NCI-H1105 (cell line): ENCODE results near the gene IFIT1B.

Experiments
- DNase-seq: peaks from one replicate; lab custom pipeline; 2025; lab: John Stamatoyannopoulos, UW

Gene IFIT1B

DNA sequence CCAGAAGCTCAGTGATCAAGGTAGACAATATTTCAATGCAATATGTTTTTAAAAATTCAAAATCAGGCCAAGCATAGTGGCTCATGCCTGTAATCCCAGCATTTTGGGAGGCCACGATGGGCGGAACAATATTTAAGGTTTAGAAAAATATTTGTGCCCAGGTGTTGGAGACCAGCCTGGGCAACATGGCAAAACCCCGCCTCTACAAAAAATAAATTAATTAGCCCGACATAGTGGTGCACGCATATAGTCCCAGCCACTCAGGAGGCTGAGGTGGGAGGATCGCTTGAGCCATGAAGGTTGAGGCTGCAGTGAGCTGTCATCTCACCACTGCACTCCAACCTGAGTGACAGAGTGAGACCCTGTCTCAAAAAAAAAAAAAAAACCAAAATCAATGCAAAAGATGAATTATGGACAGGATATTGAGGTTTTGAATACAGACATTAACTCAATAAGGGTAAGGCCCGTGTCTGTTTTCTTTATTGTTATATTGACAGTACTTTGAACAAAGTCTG is 35.6 kb downstream of the IFIT1B start:
- no peak for DNase-seq

DNA sequence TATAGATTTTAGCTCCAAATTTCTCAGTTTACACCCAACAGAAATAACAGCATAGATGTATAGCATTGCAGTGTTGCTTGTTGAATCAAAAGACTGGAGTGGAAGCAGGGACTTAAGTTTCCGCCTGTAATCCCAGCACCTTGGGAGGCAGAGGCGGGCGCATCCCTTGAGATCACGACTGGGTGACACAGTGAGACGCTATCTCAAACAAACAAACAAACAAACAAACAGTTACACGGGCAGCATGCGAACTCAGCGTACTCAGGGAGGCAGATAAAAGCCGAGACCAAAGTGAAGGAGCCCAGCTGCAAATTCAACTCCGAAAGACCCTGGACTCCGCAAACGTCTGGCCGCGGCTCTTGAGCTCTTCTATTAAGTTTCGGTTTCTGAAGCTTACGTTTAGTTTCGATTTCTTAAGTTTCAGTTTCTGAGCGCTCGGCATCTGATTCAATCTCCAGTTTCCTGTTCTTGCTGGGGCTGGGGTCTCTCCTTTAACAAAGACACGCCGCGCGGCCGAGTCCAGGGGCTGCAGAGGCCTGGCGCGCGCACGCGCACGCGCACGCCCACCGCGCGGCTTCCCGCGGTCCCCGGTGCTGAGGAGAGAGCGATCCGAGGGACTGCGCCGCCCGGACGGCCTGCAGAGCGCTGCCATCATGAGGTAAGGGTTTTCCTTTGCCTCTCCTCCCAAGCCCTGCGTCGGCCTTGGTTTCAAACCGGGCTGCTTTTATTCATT is 36.5 kb downstream of the IFIT1B start, which contains the start of gene IFIT5:
Gene IFIT5 (plus strand): TSS at position 423 of the 733 bp plus-strand sequence. CDS start 231 bp downstream, at position 654.
- DNase-seq, result peak; percentile 39

DNA sequence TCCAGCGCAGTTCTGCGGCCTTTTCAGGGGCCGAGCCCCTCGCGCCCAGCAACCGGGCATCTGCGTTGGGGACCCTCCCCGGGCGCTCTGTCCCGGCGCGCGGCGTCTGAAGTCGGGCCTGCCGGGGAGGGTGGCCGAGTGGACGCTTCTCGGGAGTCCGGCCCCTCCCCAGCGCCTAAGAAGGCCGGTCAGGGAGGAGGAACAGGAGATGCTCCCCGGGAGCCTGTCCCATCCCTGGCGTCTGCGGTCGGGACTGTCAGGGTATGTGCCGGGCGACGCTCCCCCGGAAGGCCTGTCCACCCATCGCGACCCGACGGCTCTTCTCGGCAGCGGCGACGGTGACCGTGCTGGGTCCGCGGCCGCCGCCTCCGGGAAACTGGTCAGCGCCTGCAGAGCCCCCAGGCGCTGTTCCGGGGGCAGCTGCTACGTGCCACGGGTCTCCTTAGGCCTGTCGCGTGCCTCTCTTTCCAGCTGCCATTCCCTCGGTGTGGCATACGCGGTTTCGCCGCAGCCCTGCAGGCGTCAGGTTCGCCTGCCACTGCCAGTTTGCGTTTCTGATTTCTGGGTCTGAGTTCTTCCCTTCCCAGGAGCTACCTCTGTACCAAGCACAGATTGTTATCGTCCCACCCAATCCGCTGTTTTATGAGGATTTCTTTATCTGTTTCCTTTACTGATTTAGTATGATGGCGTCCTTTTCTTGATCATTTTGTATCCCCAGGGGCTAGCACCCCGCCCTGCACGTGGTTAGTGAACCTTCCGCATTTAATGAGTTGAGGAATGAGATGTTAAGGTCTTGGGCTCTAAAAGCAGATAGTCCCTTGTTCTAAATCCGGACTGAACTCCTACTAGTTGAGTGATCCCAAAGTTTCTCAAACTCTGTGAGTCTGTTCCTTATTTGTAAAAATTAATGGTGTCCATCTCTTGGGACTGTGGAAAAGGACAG is 37.3 kb downstream of the IFIT1B start:
- DNase-seq, result no peak

DNA sequence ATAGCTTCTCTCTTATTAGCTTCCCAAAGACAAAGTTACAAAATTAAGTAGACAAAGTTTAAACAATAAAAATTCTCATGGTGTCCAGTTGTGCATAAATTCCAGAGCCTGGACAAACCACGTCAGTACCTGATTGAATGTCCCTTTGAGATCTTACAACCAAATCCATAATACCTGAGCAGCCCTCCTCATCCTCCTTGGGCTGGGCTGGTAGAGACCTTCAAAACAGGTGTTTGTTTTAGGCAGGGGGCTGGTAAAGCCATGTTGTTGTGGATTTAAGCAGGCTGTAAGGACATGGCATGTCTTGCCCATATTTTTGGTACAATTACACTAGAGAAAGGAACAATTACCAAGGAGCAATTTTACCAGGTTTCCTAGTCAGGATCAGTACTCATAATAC is 38.6 kb downstream of the IFIT1B start:
- DNase-seq, result no peak

DNA sequence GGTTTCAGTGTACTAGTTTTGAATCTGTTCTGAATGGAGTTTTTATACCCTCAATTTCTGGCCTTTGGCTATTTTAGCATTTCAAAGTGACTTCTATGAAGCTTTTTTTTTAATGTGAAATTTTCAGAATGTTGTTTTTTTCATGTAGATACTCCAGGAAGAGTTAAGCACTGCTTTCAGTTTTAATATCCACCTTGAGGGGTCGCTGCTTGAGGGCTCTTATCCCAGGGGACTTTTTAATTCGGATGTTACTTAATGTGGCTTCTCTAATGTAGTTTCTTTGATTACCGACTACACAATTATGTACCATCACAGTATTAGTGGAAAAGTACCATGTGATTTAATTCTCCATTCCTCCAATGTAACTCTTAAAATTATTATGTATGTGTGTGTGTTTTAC is 41.7 kb downstream of the IFIT1B start:
- no peak for DNase-seq

- DNase-seq, result no peak
Measured at GRCh38 chr10:89421018-89421476, 43.2 kb downstream of the IFIT1B start.

DNA sequence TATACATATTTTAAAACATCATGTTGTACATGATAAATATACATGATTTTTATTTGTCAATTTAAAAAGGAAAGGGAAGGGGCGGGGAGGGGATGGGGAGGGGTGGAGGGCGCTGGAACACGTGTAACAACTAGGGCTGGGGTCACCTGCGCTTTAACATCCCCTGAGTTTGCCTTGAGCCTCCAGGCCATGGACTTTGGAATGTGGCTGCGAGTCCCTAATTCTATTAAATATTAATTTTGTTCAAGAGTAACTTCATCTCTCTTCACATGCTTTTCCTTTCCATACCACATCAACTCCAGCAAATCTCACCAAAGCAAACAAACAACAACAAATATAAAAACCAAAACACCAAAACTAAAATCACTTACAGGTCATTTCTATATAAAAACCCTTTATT is 47.1 kb downstream of the IFIT1B start:
- no peak for DNase-seq

DNA sequence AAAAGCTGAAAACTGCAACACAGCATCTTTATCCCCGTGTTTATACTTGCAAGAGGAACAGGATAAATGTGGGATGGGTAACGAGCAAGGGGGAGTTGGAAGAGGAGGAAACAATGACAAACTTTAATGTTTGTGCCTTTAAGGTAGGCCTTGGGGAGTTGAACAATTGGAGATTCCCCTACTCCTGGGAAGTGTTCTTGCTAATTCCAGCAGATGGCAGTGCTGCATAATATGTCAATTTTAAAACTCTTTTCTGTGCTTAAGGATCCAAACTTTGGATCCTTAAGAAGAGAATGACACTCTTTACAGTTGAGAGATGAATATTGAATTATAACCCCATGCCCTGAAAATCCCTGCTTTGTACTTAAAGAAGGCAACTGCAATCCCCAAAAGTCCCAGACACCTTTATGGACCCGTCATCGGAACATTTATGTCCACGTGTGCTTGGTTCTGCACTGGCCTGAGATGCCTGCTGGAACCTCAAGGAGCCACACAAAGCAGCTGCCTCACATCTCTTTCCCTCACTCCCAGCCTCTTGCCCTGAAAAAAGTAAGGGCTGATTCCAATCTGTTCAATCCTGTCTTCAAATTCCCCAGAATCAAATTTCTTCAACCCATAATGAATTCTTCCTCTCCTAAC is 48.5 kb downstream of the IFIT1B start:
- no peak for DNase-seq

DNA sequence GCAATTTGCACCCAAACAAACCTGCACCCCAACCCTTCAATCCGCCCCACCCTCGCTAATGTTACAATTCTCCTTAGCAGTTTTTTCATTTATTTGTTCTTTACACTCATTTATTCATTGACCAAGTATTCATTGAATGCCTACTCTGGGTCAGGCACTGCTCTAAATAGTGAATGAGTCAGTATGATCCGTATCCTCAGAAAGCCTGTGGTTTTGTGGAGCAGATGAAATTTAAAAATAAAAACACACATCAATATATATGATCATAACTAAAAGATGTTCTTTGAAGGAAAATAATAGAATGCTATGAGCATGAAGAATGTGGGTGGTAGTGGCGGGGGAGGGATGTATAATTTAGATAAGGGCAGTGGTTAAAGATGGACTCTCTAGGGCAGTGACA is 49.8 kb downstream of the IFIT1B start:
- no peak for DNase-seq

DNA sequence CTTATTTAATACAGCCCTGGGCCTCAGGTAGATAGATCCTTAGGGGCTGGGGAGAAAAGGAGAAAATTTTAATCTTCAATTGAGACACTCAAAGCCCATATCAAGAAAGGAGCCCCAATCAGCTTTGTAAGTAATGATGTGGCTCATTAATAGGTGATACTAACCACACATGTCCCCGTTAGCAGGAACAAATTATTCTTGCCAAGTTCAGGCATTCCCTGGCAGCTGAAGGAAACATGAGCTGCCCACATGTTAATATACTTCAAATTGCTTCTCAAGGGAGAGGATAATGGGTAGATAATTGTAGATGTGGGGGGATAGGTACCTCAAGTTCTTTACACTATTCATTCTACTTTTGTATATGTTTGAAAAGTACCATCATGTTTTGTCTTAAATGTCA is 51.0 kb downstream of the IFIT1B start:
- peak; percentile 5 for DNase-seq

- DNase-seq, result no peak
Measured at GRCh38 chr10:89431977-89432376, 54.1 kb downstream of the IFIT1B start.
